HG02852 (cell line): ENCODE measurements around the gene DNAJC27.

Source experiments
- ATAC-seq: cut with Tn5 transposase; IDR thresholded peaks from one replicate; pipeline ENCODE4 v1.9.1; 2021; ENCODE audit warnings: mild to moderate bottlenecking, moderate library complexity; ENCODE audit not compliant: unreplicated experiment

The DNAJC27 gene

DNA sequence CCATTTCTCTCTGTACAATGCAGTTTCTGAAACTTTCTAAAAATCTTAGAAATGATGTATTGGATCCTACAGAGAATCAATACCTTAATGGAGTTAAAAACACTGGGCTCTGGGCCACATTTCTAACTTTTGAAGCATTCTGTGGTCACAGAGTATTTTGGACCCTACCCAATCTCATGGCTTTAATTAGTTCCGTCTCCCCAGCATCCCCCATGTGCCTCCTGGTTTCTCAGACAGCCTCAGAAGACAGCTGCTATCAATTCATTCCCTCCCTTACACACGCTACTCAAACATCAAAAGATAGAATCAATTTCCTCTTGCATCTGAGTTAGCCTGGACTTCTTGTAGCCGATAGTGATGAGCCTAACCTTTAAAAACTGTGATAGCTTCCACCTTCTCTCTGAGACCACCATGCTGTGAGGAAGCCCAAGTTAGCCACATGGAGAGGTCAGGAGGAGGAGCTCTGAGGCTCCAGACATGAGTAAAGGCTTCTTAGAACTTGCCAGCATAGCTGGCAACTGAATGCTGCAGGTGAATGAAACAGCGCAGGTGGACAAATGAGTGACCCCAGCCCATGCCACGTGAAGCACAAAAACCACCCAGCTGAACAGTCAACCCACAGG lies 62.1 kb downstream of the DNAJC27 start:
- ATAC-seq = no peak

DNA sequence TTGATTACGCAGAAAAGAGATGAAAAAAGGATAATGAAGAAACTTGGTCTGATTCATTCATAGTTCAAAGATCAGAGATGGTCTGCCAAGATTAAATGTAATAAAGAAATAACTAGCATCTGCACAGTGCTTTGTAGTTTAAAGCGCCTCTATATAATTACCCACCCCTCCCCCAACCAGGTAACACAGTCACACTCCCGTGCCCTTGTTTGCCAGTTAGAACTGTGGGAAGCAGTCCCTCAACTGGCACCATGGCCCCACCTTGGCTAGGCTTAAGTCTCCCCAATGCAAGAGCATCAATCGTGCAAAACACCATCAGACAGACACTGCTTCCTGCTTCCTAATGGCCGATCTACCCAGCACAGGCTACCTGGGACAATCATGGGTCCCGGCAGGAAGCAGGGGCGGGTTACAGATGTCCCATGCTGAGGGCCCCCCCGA lies 63.3 kb downstream of the DNAJC27 start:
- no peak for ATAC-seq

DNA sequence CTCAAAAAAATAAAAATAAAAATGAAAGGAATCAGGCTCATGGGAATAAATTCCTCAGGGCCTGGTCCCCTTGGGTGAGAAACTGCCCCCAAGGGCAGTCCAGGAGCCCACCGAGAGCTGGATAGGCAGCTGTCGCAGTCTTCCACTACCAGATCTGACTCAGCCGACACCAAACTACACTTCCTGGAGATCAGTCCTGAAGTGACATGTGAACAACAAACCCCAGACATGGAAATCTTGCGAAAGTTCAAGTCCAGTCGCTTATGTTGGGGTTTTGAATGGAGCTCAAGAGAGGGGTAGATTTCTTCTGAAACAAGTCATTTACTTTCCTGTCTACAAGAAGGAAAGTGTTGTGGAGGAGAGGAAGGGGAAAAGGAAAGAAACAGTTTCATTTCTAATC lies 64.6 kb downstream of the DNAJC27 start:
- ATAC-seq = no peak

DNA sequence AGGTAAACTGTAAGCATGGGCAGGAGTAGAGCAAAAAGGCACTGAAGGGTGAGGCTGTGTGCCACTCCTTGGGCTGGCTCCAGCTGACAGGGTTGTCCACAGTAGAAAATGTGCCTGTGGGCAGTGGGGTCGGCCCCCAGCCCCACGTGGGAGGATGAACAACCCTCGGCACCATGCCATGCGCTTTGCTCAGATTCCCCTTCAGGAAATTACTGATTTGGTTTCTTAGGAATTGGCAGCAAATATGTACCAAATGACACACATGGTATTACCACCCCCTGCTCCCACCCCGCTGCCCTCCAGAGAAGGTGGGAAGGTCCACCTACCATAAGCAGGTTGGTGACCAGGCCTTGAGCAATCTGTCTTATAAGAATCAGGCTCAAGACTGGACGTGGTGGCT lies 65.3 kb downstream of the DNAJC27 start:
- ATAC-seq = no peak

DNA sequence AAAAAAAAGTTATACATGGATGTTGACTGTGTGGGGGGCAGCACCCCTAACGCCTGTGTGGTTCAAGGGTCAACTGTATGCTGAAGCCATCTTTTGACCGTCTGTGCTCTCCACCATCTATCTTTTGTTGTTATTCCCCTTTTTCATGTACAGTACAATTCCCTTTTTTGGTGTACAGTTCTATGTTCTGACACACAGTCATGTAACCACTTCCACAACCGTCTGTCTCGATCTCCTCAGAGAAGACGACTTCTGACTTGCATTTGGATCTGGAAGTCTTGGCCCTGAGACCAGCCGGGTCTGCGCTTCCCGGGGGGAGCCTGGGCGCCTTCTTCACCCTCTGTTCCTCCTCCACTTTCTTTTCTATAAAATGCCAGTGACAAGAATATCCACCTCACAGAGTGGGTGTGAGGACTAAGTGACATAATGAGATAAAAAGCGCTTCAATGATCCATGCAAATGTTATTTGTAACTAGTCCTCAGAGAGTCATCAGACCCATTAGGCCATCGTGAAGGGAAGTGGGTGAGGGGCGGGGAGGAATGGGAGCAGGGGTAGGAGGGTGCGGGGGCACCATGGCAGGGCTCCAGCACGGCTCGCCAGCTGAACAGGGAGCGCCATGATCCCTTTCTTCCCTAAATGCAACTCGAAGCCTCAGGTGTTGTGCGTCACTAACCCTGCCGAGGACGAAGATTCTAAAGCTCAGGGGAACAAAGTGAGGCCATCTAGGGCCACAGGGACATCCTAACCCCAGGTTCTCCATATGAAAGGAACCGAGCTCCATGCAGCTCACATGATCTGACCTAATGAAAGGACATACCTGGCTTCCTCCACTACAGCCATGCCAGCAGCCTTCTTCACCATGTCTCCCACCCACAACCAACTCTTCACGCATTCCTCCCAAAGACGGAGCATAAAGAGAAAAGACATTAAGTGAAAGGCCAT lies 68.3 kb downstream of the DNAJC27 start:
- no peak for ATAC-seq

DNA sequence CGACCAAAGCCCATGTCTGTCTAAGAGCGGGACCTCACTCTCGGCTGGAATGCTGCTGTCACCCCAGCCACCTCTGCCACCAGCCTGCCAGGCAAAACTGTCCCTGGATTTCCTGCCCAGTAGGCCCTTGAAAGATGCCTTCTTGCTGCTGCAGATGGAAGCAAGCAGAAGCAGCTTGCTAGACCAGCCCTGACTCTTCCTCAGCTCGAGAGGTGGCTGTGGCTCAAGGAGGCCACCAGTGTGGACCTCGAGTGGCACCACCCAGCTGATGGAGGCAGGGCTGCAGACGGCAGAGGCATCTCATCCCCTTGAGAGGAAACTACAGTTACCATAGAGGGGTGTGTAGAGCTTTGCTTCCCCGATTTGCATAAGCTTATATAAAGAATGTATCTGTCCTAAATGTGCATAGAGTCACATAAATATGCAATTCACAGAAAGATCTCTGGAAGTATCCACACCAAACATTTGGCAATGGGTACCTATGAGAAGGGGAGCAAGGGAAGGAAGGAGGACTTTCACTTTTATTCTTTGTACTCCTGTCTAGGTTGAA lies 72.3 kb downstream of the DNAJC27 start:
- no peak for ATAC-seq

DNA sequence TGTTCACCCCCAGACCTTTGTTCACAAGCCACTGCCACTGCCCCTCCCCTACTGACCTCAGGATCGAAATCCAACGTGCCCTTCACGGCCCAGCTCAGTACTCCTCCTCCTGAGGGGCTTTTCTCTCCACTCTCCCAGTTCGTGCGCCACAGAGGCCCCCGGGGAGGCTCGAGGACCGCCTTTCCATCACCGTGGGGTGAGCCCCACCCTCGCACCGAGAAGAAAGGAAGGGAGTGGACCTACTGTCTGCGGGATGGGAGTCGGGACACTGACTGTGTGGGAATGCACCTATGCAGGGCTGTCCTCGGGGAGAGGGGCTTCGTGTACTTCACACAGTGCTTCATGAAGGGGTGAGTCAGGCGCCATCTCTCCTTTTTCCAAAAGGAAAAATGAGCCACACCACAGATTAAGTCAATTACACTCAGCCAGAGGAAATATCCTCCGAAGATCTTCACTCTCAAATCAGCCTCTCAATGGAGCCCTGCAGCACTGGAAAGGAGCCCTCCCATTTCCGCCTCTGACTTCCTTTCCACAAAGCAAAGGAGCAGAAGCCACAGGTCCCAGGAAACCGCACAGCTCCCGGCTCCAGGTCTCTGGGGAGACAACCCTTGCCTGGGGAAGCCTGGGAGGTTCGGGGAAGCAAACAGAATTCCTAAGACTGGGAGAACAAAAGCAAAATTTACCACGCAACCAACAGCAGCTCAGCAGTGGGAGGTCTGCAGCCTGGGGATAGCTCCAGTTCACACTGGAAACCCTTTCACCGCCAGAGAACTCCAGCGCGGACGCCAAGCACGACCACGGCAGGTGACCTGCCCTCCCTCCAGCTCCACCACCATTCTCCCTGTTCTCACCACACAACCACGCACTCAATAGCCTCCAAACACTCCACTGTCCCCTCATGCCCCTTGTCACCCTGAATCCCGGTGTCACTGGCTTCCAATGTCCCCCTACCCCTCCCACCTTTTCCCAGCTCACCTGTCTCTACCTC lies 73.3 kb downstream of the DNAJC27 start:
- ATAC-seq = no peak

DNA sequence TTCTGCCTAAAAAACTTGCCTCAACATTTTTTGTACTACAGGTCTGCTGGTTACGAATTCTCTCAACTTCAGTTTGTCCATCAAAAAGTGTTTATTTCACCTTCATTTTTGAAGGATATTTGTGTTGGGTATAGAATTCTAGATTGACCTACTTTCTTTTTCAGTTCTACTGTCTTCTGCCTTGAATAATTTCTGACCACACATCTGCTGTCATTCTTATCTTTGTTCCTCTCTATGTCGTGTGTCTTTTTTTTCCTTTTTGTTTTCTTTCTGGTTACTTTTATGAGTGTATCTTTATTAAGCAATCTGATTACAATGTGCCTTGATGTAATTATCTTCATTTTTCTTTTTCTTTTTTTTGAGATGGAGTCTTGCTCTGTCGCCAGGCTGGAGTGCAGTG lies 77.0 kb downstream of the DNAJC27 start:
- ATAC-seq = no peak

DNA sequence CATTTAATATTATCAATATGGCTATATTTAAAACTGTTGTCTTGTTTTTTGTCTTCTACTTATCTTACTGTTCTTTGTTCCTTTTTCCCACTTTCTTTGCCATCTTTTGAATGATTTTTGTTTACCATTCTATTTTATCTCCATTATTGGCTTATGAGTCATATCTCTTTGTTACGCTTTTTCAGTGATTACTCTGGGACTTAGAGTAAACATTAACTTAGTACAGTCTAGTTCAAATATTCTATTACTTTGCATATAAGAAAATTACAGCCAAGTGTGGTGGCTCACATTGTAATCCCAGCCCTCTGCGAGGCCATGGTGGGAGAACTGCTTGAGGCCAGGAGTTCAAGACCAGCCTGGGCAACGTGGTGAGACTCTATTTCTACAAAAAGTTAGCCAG lies 77.8 kb downstream of the DNAJC27 start:
- no peak for ATAC-seq
